Rectal smooth muscle tissue (tissue), 1 donor: ENCODE results near the gene ETNK1.

Experiments
- H3K27ac ChIP-seq: one replicate; pipeline ENCODE4 v1.7.0; 2013; ENCODE audit warnings: low read depth, low read length, inconsistent platforms
- H3K27me3 ChIP-seq: one replicate; pipeline ENCODE4 v1.7.0; 2013; ENCODE audit warnings: low read length; ENCODE audit not compliant: control insufficient read depth, insufficient read depth
- H3K36me3 ChIP-seq: one replicate; pipeline ENCODE4 v1.7.0; 2013; ENCODE audit warnings: low read length; ENCODE audit not compliant: control insufficient read depth, insufficient read depth
- H3K4me1 ChIP-seq: one replicate; pipeline ENCODE4 v1.7.0; 2013; ENCODE audit warnings: low read length; ENCODE audit not compliant: control insufficient read depth, insufficient read depth
- H3K4me3 ChIP-seq: one replicate; pipeline ENCODE4 v1.7.0; 2013; ENCODE audit warnings: low read length
- H3K9ac ChIP-seq: one replicate; pipeline ENCODE4 v1.7.0; 2013; ENCODE audit warnings: low read length

Gene ETNK1

GRCh38 chr12:22641353-22642053, 16.5 kb downstream of the ETNK1 start:
- no peaks in the 10 kb centered on the region for H3K4me1 ChIP-seq
- H3K9ac ChIP-seq = no peak overlapping the region
- no peaks in the 10 kb centered on the region for H3K36me3 ChIP-seq
- no peak overlapping the region for H3K4me3 ChIP-seq
- no peaks in the 10 kb centered on the region for H3K27me3 ChIP-seq
- no peak overlapping the region for H3K27ac ChIP-seq

DNA sequence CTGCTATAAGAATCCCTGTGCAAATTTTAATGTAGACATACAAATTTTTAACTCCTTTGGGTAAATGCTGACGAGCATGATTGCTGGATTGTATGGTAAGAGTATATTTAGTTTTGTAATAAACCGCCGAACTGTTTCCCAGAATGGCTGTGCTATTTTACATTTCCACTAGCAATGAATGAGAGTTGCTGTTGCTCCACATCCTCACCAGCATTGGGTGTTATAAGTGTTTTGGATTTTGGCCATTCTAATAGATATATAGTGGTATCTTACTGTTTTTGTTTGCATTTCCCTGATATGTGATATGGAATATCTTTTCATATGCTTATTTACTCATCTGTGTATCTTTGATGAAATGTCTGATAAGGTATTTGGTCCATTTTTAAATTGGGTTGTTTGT, 23.7 kb downstream of the ETNK1 start:
- no peak overlapping the region for H3K4me3 ChIP-seq
- H3K36me3 ChIP-seq = no peaks in the 10 kb centered on the region
- no peak overlapping the region for H3K9ac ChIP-seq
- no peak overlapping the region for H3K27ac ChIP-seq
- H3K4me1 ChIP-seq = no peaks in the 10 kb centered on the region
- no peaks in the 10 kb centered on the region for H3K27me3 ChIP-seq

DNA sequence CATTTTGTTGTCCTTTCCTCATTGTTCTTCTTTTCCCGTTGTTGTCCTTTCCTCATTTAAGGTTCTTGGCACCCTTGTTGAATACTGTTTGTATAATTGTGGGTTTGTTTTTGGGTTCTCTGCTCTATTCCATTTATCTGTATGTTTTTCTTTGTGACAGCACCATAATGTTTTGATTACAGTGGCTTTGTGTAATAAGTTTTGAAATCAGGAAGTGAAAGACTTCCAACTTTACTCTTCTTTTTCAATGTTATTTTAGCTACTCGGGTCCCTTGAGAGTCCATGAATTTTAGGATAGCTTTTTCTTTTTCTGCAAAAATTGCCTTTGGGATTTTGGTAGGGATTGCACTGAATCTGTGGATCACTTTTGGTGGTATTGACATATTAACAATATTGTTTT, 28.1 kb downstream of the ETNK1 start:
- Histone ChIP-seq H3K4me3 (no peak overlapping the region), H3K27ac (no peak overlapping the region), H3K4me1 (no peaks in the 10 kb centered on the region), H3K36me3 (no peaks in the 10 kb centered on the region), H3K9ac (no peak overlapping the region), H3K27me3 (no peaks in the 10 kb centered on the region)

- no peak overlapping the region for H3K27ac ChIP-seq
- H3K4me1 ChIP-seq = no peaks in the 10 kb centered on the region
- no peaks in the 10 kb centered on the region for H3K27me3 ChIP-seq
- H3K9ac ChIP-seq = no peak overlapping the region
- no peaks in the 10 kb centered on the region for H3K36me3 ChIP-seq
- no peak overlapping the region for H3K4me3 ChIP-seq
Observed at GRCh38 chr12:22653791-22654190, 28.8 kb downstream of the ETNK1 start.

GRCh38 chr12:22656376-22656775, 31.4 kb downstream of the ETNK1 start:
- no peak overlapping the region for H3K4me3 ChIP-seq
- no peak overlapping the region for H3K9ac ChIP-seq
- H3K27me3 ChIP-seq = no peaks in the 10 kb centered on the region
- H3K36me3 ChIP-seq = no peaks in the 10 kb centered on the region
- H3K4me1 ChIP-seq = no peaks in the 10 kb centered on the region
- H3K27ac ChIP-seq = no peak overlapping the region

GRCh38 chr12:22656831-22657230, 31.9 kb downstream of the ETNK1 start:
- no peak overlapping the region for H3K27ac ChIP-seq
- no peaks in the 10 kb centered on the region for H3K36me3 ChIP-seq
- H3K27me3 ChIP-seq = no peaks in the 10 kb centered on the region
- H3K4me1 ChIP-seq = no peaks in the 10 kb centered on the region
- no peak overlapping the region for H3K9ac ChIP-seq
- no peak overlapping the region for H3K4me3 ChIP-seq

DNA sequence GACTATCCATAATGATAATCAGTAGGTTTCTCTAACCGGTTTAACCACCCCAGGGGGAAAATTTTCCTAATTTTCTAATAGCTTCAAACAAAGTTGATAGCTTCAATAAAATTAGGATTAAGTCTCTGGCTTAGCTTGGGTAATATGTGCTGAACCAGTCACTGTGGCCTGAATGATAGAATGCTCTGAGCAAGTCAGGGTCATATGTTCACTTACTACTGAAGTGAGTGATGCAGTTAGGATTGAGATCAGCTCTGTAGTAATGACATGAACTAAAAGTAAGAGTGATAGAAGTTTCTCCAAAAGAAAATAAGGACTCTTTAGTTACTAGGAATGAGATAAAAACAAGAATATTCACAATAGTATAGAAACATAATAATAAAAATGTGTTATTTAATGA, 32.6 kb downstream of the ETNK1 start:
- Histone ChIP-seq H3K9ac (no peak overlapping the region), H3K36me3 (no peaks in the 10 kb centered on the region), H3K27me3 (no peaks in the 10 kb centered on the region), H3K4me3 (no peak overlapping the region), H3K4me1 (no peaks in the 10 kb centered on the region), H3K27ac (no peak overlapping the region)

- H3K4me3 ChIP-seq = no peak overlapping the region
- H3K4me1 ChIP-seq = no peaks in the 10 kb centered on the region
- H3K27ac ChIP-seq = no peak overlapping the region
- H3K36me3 ChIP-seq = no peaks in the 10 kb centered on the region
- H3K27me3 ChIP-seq = no peaks in the 10 kb centered on the region
- no peak overlapping the region for H3K9ac ChIP-seq
Observed at GRCh38 chr12:22658214-22658613, 33.2 kb downstream of the ETNK1 start.

- H3K36me3 ChIP-seq = no peaks in the 10 kb centered on the region
- no peaks in the 10 kb centered on the region for H3K27me3 ChIP-seq
- H3K4me1 ChIP-seq = no peaks in the 10 kb centered on the region
- H3K4me3 ChIP-seq = no peak overlapping the region
- H3K9ac ChIP-seq = no peak overlapping the region
- no peak overlapping the region for H3K27ac ChIP-seq
Observed at GRCh38 chr12:22662356-22662755, 37.4 kb downstream of the ETNK1 start.

- no peaks in the 10 kb centered on the region for H3K36me3 ChIP-seq
- H3K9ac ChIP-seq = no peak overlapping the region
- H3K4me1 ChIP-seq = no peaks in the 10 kb centered on the region
- H3K27me3 ChIP-seq = no peaks in the 10 kb centered on the region
- no peak overlapping the region for H3K27ac ChIP-seq
- no peak overlapping the region for H3K4me3 ChIP-seq
Observed at GRCh38 chr12:22665476-22665875, 40.5 kb downstream of the ETNK1 start.

- no peak overlapping the region for H3K9ac ChIP-seq
- H3K4me3 ChIP-seq = no peak overlapping the region
- no peaks in the 10 kb centered on the region for H3K4me1 ChIP-seq
- no peak overlapping the region for H3K27ac ChIP-seq
- H3K27me3 ChIP-seq = no peaks in the 10 kb centered on the region
- no peaks in the 10 kb centered on the region for H3K36me3 ChIP-seq
Observed at GRCh38 chr12:22667122-22667521, 42.2 kb downstream of the ETNK1 start.

GRCh38 chr12:22668441-22668840, 43.5 kb downstream of the ETNK1 start:
- H3K36me3 ChIP-seq = no peaks in the 10 kb centered on the region
- no peak overlapping the region for H3K27ac ChIP-seq
- no peak overlapping the region for H3K4me3 ChIP-seq
- H3K4me1 ChIP-seq = no peaks in the 10 kb centered on the region
- H3K9ac ChIP-seq = no peak overlapping the region
- no peaks in the 10 kb centered on the region for H3K27me3 ChIP-seq

GRCh38 chr12:22670762-22671161, 45.8 kb downstream of the ETNK1 start:
- Histone ChIP-seq H3K27me3 (no peaks in the 10 kb centered on the region), H3K4me3 (no peak overlapping the region), H3K36me3 (peaks cover 2% of the 10 kb centered on the region)

More at GRCh38 chr12:22670762-22671161, 45.8 kb downstream of the ETNK1 start:
- no peak overlapping the region for H3K27ac ChIP-seq
- H3K4me1 ChIP-seq = no peaks in the 10 kb centered on the region
- H3K9ac ChIP-seq = no peak overlapping the region
